Keratinocyte (primary cell): ENCODE measurements around the gene MTR.

Source experiments
- CTCF ChIP-seq, 3 experiments: IDR thresholded peaks in 1 of 3; conservative IDR thresholded peaks in 1 of 3; optimal IDR thresholded peaks in 1 of 3; 2 replicates in 2 of 3; 3 replicates in 1 of 3; pipeline versions ENCODE3 to v1.5.1; 2011; ENCODE audit warnings: low read length in 3 of 3, mild to moderate bottlenecking in 3 of 3, moderate library complexity in 2 of 3, control low read depth in 1 of 3, inconsistent platforms in 1 of 3; ENCODE audit not compliant: insufficient read depth in 2 of 3; ENCODE audit errors: extremely low read depth in 1 of 3
- EZH2 ChIP-seq: IDR thresholded peaks from one replicate; pipeline ENCODE4 v1.6.1; 2012; ENCODE audit warnings: inconsistent platforms, mild to moderate bottlenecking, low read length, moderate library complexity

DNA sequence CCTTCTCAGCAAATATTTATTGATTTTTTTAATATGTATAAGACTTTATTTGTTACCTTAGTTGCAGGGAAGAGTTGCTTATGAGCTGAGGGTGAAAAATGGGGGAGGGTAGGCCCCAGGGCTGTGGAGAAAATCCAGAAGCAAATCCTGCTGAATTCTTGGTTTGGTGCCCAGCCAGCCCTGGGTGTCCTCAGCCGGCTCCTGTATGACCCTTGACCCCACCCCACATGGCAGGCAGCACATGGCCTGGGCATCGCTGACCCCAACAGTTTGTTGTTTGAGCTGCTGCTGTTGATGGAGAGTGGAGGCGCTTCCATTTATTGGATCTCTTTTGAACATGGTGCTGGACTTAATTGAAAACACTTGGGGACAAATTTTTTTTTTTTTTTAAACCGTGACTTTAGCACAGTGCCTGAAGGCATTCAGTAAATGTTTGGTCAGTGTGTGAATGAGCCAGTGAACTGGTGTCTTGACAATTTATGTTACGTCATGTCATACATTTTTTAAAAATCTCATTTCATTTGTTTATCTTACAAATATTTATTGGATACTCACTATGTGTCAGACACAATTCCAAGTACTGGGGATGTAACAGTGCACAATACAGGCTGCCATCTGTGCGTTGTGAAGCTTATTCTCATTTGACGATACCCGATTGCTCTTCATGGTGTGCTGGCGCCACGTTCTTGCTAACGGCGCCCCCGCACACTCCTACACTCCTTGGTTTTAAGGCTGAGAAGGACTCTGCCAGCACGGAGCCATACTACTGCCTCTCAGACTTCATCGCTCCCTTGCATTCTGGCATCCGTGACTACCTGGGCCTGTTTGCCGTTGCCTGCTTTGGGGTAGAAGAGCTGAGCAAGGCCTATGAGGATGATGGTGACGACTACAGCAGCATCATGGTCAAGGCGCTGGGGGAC lies 98.8 kb downstream of the MTR start:
- no peak for TF ChIP-seq EZH2
- TF ChIP-seq CTCF (optimal IDR thresholded peaks at IDR 0.05 in 1 of 3, IDR thresholded peaks at IDR 0.05 in 1 of 3, conservative IDR thresholded peaks at IDR 0.05 in 1 of 3; ENCODE audit: extremely low read depth in 1 of 3, insufficient read depth in 2 of 3, low read length in 3 of 3), result no peak
